ENCODE results near the gene PCSK9. TPM values are rescaled to one million over a fixed set of nuclear protein-coding genes. Genes with fewer than 3 reads are reported as not detected.
A peak's percentile ranks its signal among the peaks of the same experiment; 100 is the strongest.

The PCSK9 gene
- 23.7 and 24.1 TPM in 2 replicates for total RNA-seq
- long read RNA-seq, partial matches to known transcripts: 1 of 3 reads
- long read RNA-seq, other reads (novel, unspliced or antisense): 0 of 3 reads

GRCh38 chr1:55039342-55040082 is at the start of gene PCSK9:
PCSK9 (plus strand) TSS chr1:55039548; CDS start chr1:55039838, 290 bp downstream.
- Mint-ChIP-seq H3K4me3 (peak within 1 kb of the TSS; percentile 92), H3K27ac (ENCODE audit: unreplicated experiment) (no peak within 1 kb of the TSS), H3K9me3 (no peaks in the 10 kb centered on the region), H3K27me3 (ENCODE audit: low read depth) (peaks cover 64% of the 10 kb centered on the region), H3K4me1 (peaks cover 41% of the 10 kb centered on the region), H3K36me3 (ENCODE audit: low read depth) (peaks cover 5% of the 10 kb centered on the region)
- peak; percentile 52 for DNase-seq (ENCODE audit: low read depth, low spot score)
- TF ChIP-seq CTCF (conservative IDR thresholded peaks at IDR 0.05): no peak

GRCh38 chr1:54989968-54990810 is 49.2 kb upstream of the PCSK9 start:
- DNase-seq (ENCODE audit: low read depth, low spot score): no peak
- Mint-ChIP-seq H3K27ac (ENCODE audit: unreplicated experiment) (no peak overlapping the region), H3K4me3 (no peak overlapping the region), H3K4me1 (peaks cover 4% of the 10 kb centered on the region), H3K9me3 (no peaks in the 10 kb centered on the region), H3K27me3 (ENCODE audit: low read depth) (peaks cover 26% of the 10 kb centered on the region), H3K36me3 (ENCODE audit: low read depth) (no peaks in the 10 kb centered on the region)
- TF ChIP-seq CTCF (conservative IDR thresholded peaks at IDR 0.05): no peak

GRCh38 chr1:54990916-54991315 is 48.4 kb upstream of the PCSK9 start:
- Mint-ChIP-seq H3K36me3 (ENCODE audit: low read depth) (no peaks in the 10 kb centered on the region), H3K27me3 (ENCODE audit: low read depth) (peaks cover 28% of the 10 kb centered on the region), H3K9me3 (no peaks in the 10 kb centered on the region), H3K4me1 (peaks cover 10% of the 10 kb centered on the region), H3K4me3 (no peak overlapping the region), H3K27ac (ENCODE audit: unreplicated experiment) (no peak overlapping the region)
- DNase-seq (ENCODE audit: low read depth, low spot score): no peak
- TF ChIP-seq CTCF (conservative IDR thresholded peaks at IDR 0.05): no peak

- Mint-ChIP-seq H3K36me3 (ENCODE audit: low read depth) (no peaks in the 10 kb centered on the region), H3K27ac (ENCODE audit: unreplicated experiment) (no peak overlapping the region), H3K27me3 (ENCODE audit: low read depth) (peaks cover 38% of the 10 kb centered on the region), H3K9me3 (no peaks in the 10 kb centered on the region), H3K4me3 (no peak overlapping the region), H3K4me1 (peaks cover 15% of the 10 kb centered on the region)
- DNase-seq (ENCODE audit: low read depth, low spot score): no peak
- TF ChIP-seq CTCF (conservative IDR thresholded peaks at IDR 0.05): no peak
Observed at GRCh38 chr1:54991939-54992338, 47.4 kb upstream of the PCSK9 start.

GRCh38 chr1:54993140-54993539 is 46.2 kb upstream of the PCSK9 start:
- Mint-ChIP-seq H3K27me3 (ENCODE audit: low read depth) (peaks cover 48% of the 10 kb centered on the region), H3K27ac (ENCODE audit: unreplicated experiment) (no peak overlapping the region), H3K9me3 (no peaks in the 10 kb centered on the region), H3K36me3 (ENCODE audit: low read depth) (no peaks in the 10 kb centered on the region), H3K4me3 (no peak overlapping the region), H3K4me1 (peaks cover 19% of the 10 kb centered on the region)
- DNase-seq (ENCODE audit: low read depth, low spot score): no peak
- no peak for TF ChIP-seq CTCF (conservative IDR thresholded peaks at IDR 0.05)
